IMR-90 (cell line): ENCODE data around the gene CALML3. TPM values are rescaled to one million over a fixed set of nuclear protein-coding genes. Genes with fewer than 3 reads are reported as not detected.

ENCODE experiments used
- ATAC-seq: fragments of 200-7000 bp; cut with Tn5 transposase; 2 replicates; pipeline ENCODE4 v1.9.1; 2020; ENCODE audit warnings: low read depth, mild to moderate bottlenecking, moderate library complexity
- BruUV-seq: library from RNA; stranded (reverse); fragments of 400-500 nt; replicated peaks from 2 replicates; lab custom pipeline; 2021; lab: Mats Ljungman, UMichigan
- CTCF ChIA-PET: fragments of 300-600 bp; formaldehyde crosslinking; extraction: SDS; loops from one replicate; lab custom pipeline; 2021; ENCODE audit warnings: antibody characterized with exemption; lab: Yijun Ruan, JAX
- POLR2A ChIA-PET: fragments of 300-600 bp; sonication (Branson Sonifier 250); formaldehyde crosslinking; loops from one replicate; lab custom pipeline; 2022; ENCODE audit warnings: antibody characterized with exemption; ENCODE audit not compliant: unreplicated experiment; lab: Charles Lee
- DNase-seq: peaks from one replicate; pipeline ENCODE4 v3.0.0; 2013
- H2AFZ ChIP-seq: replicated peaks from 2 replicates; pipeline ENCODE3; 2013; ENCODE audit warnings: low read length, mild to moderate bottlenecking; ENCODE audit not compliant: poor library complexity
- H2AK5ac ChIP-seq: 2 replicates; pipeline ENCODE4 v1.6.1; 2013; ENCODE audit warnings: low read depth, low read length, inconsistent platforms
- H2AK9ac ChIP-seq: replicated peaks from 2 replicates; pipeline ENCODE3; 2013; ENCODE audit warnings: mild to moderate bottlenecking, low read depth, low read length, moderate library complexity; ENCODE audit not compliant: poor library complexity
- H2BK120ac ChIP-seq: 2 replicates; pipeline ENCODE4 v1.6.1; 2013; ENCODE audit warnings: low read depth, low read length, inconsistent platforms
- H2BK15ac ChIP-seq: 3 replicates; pipeline ENCODE4 v1.6.1; 2013; ENCODE audit warnings: low read depth, low read length, inconsistent platforms
- H2BK20ac ChIP-seq: 2 replicates; pipeline ENCODE4 v1.6.1; 2013; ENCODE audit warnings: low read depth, mild to moderate bottlenecking, inconsistent platforms, low read length, moderate library complexity
- H2BK5ac ChIP-seq: 2 replicates; pipeline ENCODE4 v1.6.1; 2013; ENCODE audit warnings: mild to moderate bottlenecking, low read depth, low read length, inconsistent platforms; ENCODE audit not compliant: poor library complexity, severe bottlenecking
- H3K14ac ChIP-seq: replicated peaks from 2 replicates; pipeline ENCODE4 v1.6.1; 2013; ENCODE audit warnings: low read depth, low read length, inconsistent platforms
- H3K18ac ChIP-seq: 2 replicates; pipeline ENCODE4 v1.6.1; 2013; ENCODE audit warnings: low read depth, low read length, control low read depth
- H3K23ac ChIP-seq: 2 replicates; pipeline ENCODE4 v1.6.1; 2013; ENCODE audit warnings: low read depth, low read length, inconsistent platforms
- H3K27ac ChIP-seq: 2 replicates; pipeline ENCODE4 v1.5.1; 2013; ENCODE audit warnings: mild to moderate bottlenecking, control low read depth, low read length; ENCODE audit not compliant: insufficient read depth
- H3K27me3 ChIP-seq: 2 replicates; pipeline ENCODE4 v1.6.1; 2013; ENCODE audit warnings: low read length; ENCODE audit not compliant: control insufficient read depth, insufficient read depth
- H3K36me3 ChIP-seq: 2 replicates; pipeline ENCODE4 v1.6.1; 2013; ENCODE audit warnings: low read length, mixed read lengths; ENCODE audit not compliant: control insufficient read depth, insufficient read depth
- H3K4ac ChIP-seq: 2 replicates; pipeline ENCODE4 v1.6.1; 2013; ENCODE audit warnings: low read depth, low read length, inconsistent platforms
- H3K4me1 ChIP-seq: 2 replicates; pipeline ENCODE4 v1.6.1; 2013; ENCODE audit warnings: low read length, mixed read lengths; ENCODE audit not compliant: control insufficient read depth, insufficient read depth
- H3K4me2 ChIP-seq: 2 replicates; pipeline ENCODE4 v1.6.1; 2013; ENCODE audit warnings: low read depth, mild to moderate bottlenecking, control low read depth, low read length, moderate library complexity
- H3K4me3 ChIP-seq: 2 replicates; pipeline ENCODE4 v1.5.1; 2013; ENCODE audit warnings: low read depth, mild to moderate bottlenecking, control low read depth, low read length, moderate library complexity; ENCODE audit not compliant: insufficient read depth
- H3K56ac ChIP-seq: 2 replicates; pipeline ENCODE4 v1.6.1; 2013; ENCODE audit warnings: low read length, inconsistent platforms; ENCODE audit not compliant: insufficient read depth; ENCODE audit errors: extremely low read depth
- H3K79me1 ChIP-seq, 2 experiments: 2 replicates each; pipeline ENCODE4 v1.6.1; 2013; ENCODE audit warnings: low read length in 2 of 2, inconsistent platforms in 1 of 2, low read depth in 1 of 2
- H3K9ac ChIP-seq: 2 replicates; pipeline ENCODE4 v1.6.1; 2013; ENCODE audit warnings: low read depth, low read length, control low read depth
- H3K9me1 ChIP-seq: 2 replicates; pipeline ENCODE4 v1.6.1; 2013; ENCODE audit warnings: low read length, inconsistent platforms; ENCODE audit not compliant: insufficient read depth
- H3K9me3 ChIP-seq: 2 replicates; pipeline ENCODE4 v1.6.1; 2013; ENCODE audit warnings: low read length; ENCODE audit not compliant: control insufficient read depth, insufficient read depth
- H4K20me1 ChIP-seq: 2 replicates; pipeline ENCODE4 v1.6.1; 2013; ENCODE audit warnings: low read length, inconsistent platforms; ENCODE audit not compliant: insufficient read depth
- H4K5ac ChIP-seq: 2 replicates; pipeline ENCODE4 v1.6.1; 2013; ENCODE audit warnings: mild to moderate bottlenecking, low read depth, low read length, control low read depth
- H4K8ac ChIP-seq, 2 experiments: 2 replicates each; pipeline ENCODE4 v1.6.1; 2013; ENCODE audit warnings: low read depth in 2 of 2, low read length in 2 of 2, control low read depth in 1 of 2, inconsistent platforms in 1 of 2
- H4K91ac ChIP-seq: 2 replicates; pipeline ENCODE4 v1.6.1; 2013; ENCODE audit warnings: low read depth, low read length, inconsistent platforms; ENCODE audit not compliant: insufficient read depth
- BHLHE40 ChIP-seq: fragments of 150-350 bp; IDR thresholded peaks from 2 replicates; pipeline ENCODE4 v1.6.1; 2016; ENCODE audit warnings: mild to moderate bottlenecking, low read depth, low read length
- CTCF ChIP-seq: conservative IDR thresholded peaks from 2 replicates; pipeline ENCODE4 v1.5.1; 2012; ENCODE audit warnings: mild to moderate bottlenecking, low read depth, low read length, improper control_type of control experiment
- FOS ChIP-seq: fragments of 150-350 bp; IDR thresholded peaks from 2 replicates; pipeline ENCODE4 v1.6.1; 2016; ENCODE audit warnings: low read depth, low read length
- MAZ ChIP-seq: IDR thresholded peaks from 2 replicates; pipeline ENCODE4 v1.6.1; 2012; ENCODE audit warnings: low read depth, mild to moderate bottlenecking, low read length, improper control_type of control experiment, moderate library complexity, borderline replicate concordance
- POLR2A ChIP-seq: IDR thresholded peaks from 2 replicates; pipeline ENCODE4 v1.6.1; 2012; ENCODE audit warnings: mild to moderate bottlenecking, low read depth, low read length
- RCOR1 ChIP-seq: IDR thresholded peaks from 2 replicates; pipeline ENCODE4 v1.6.1; 2012; ENCODE audit warnings: mild to moderate bottlenecking, low read length, improper control_type of control experiment; ENCODE audit not compliant: insufficient replicate concordance
- RFX5 ChIP-seq: IDR thresholded peaks from 2 replicates; pipeline ENCODE4 v1.8.0; 2012; ENCODE audit warnings: low read depth, mild to moderate bottlenecking, low read length, moderate library complexity
- SMC3 ChIP-seq: fragments of 150-350 bp; IDR thresholded peaks from 2 replicates; pipeline ENCODE4 v1.6.1; 2016; ENCODE audit warnings: low read depth, mild to moderate bottlenecking, antibody characterized with exemption, low read length, moderate library complexity
- WGBS, 2 experiments: methylation state at CpG; one replicate each; pipeline versions ENCODE4 v1.1.5 to v1.1.7; 2013; ENCODE audit warnings: missing lambda C conversion rate in 2 of 2; ENCODE audit not compliant: insufficient read length in 1 of 2; ENCODE audit errors: extremely low coverage in 2 of 2; 5-methylcytosine and 5-hydroxymethylcytosine counted together
- dilution Hi-C: fragments of 300-500 bp; cut with HindIII; formaldehyde crosslinking; loops from one replicate; pipeline ENCODE4 v1.14.3; 2018; ENCODE audit warnings: low sequenced_read_pairs; ENCODE audit not compliant: unreplicated experiment
- in situ Hi-C: fragments of 300-500 bp; cut with MboI; formaldehyde crosslinking; loops from 3 replicates; pipeline ENCODE4 v1.14.3; 2019; ENCODE audit warnings: low sequenced_read_pairs, inconsistent platforms, mixed read lengths
- intact Hi-C: fragments of 100-400 bp; cut with micrococcal nuclease; formaldehyde crosslinking; loops from 2 replicates; pipeline ENCODE4 v1.10.0; 2022
- polyA plus RNA-seq, 3 experiments: library from polyadenylated mRNA; depleted of rRNA; stranded (reverse); fragments of >200 nt; gene quantifications; 2 replicates each; pipeline ENCODE4 v1.2.3, GENCODE V29; 2012; ENCODE audit warnings: low replicate concordance in 1 of 3
- total RNA-seq: library from RNA; depleted of rRNA; stranded (reverse); fragments of >200 nt; gene quantifications from 2 replicates; pipeline ENCODE4 v1.2.3, GENCODE V29; 2012

The CALML3 gene
- total and polyA plus RNA-seq, 2 of the 4 experiments (the other 2 are of a cell fraction) = not detected

- in situ Hi-C loops (no loop called here), dilution Hi-C loops (no loop called here), intact Hi-C loops (no loop called here)
- H4K91ac ChIP-seq = no peak overlapping the region
- H3K36me3 ChIP-seq = no peaks in the 10 kb centered on the region
- H3K27me3 ChIP-seq = no peaks in the 10 kb centered on the region
- no peaks in the 10 kb centered on the region for H4K20me1 ChIP-seq
- H3K56ac ChIP-seq = no peak overlapping the region
- H3K23ac ChIP-seq = no peak overlapping the region
- H4K8ac ChIP-seq = no peak overlapping the region
- H3K14ac ChIP-seq = no peak overlapping the region
- no peak overlapping the region for H3K27ac ChIP-seq
- no peak overlapping the region for H2BK120ac ChIP-seq
- H3K9me3 ChIP-seq = peaks cover 7% of the 10 kb centered on the region; the same call in 1 of the 2 replicates
- H3K9me1 ChIP-seq = peaks cover 18% of the 10 kb centered on the region
- H3K4me3 ChIP-seq = no peak overlapping the region
- DNase-seq (no peak), ATAC-seq (no peak)
- POLR2A ChIA-PET = no interaction called here
- H3K18ac ChIP-seq = no peak overlapping the region
- no peak overlapping the region for H2BK5ac ChIP-seq
- no CpG with 5 or more reads among the region's 1 CpG for WGBS, 2 experiments
- no peak overlapping the region for H3K9ac ChIP-seq
- no peak overlapping the region for H2BK20ac ChIP-seq
- H2AK9ac ChIP-seq = no peak overlapping the region
- no peak overlapping the region for H3K4ac ChIP-seq
- BruUV-seq = no TSS peak
- peaks cover 26% of the 10 kb centered on the region for H3K4me1 ChIP-seq
- H2AFZ ChIP-seq = no peak overlapping the region
- H3K4me2 ChIP-seq = no peak overlapping the region
- peaks cover 0 to 13% of the 10 kb centered on the region in 2 experiments; a peak in 2 of 4 replicates for H3K79me1 ChIP-seq
- no peak overlapping the region for H2AK5ac ChIP-seq
- no peak overlapping the region for H4K5ac ChIP-seq
- TF ChIP-seq MAZ (no peak), RCOR1 (no peak), FOS (no peak), POLR2A (no peak), RFX5 (no peak), BHLHE40 (no peak), SMC3 (no peak), CTCF (no peak)
- no peak overlapping the region for H2BK15ac ChIP-seq
- CTCF ChIA-PET = no interaction called here
Observed at GRCh38 chr10:5542100-5542499, 17.3 kb downstream of the CALML3 start.
